NT2/D1 (cell line): ENCODE measurements around the gene TAS2R43.
"Not testable (repeated sequence)": the region's sequence is repeated elsewhere in the genome, so short reads cannot be mapped to it uniquely, and the experiment has no call there.

ENCODE experiments used
- SUZ12 ChIP-seq: IDR thresholded peaks from 2 replicates; pipeline ENCODE4 v1.6.1; 2011; ENCODE audit not compliant: insufficient read length, insufficient read depth; ENCODE audit errors: extremely low read depth
- YY1 ChIP-seq: IDR thresholded peaks from 2 replicates; pipeline ENCODE4 v1.6.1; 2011; ENCODE audit not compliant: insufficient read length, insufficient read depth

GRCh38 chr12:11094910-11095309, 2.8 kb upstream of the TAS2R43 start:
- not testable (repeated sequence) for TF ChIP-seq YY1, SUZ12
